Lower lobe of right lung (tissue), 2 donors: Measurements from ENCODE around the gene PLK5. TPM values are rescaled to one million over a fixed set of nuclear protein-coding genes. Genes with fewer than 3 reads are reported as not detected.

ENCODE experiments used
- ATAC-seq, 2 donors: fragments of 200-7000 bp; cut with Tn5 transposase; one replicate each; pipeline ENCODE4 v1.9.1; 2020 to 2022; ENCODE audit warnings: mild to moderate bottlenecking in 2 of 2, moderate library complexity in 2 of 2
- DNase-seq: peaks from one replicate; pipeline ENCODE4 v3.0.0-alpha.2; 2020
- H3K27ac ChIP-seq: fragments of 200-600 bp; one replicate; pipeline ENCODE4 v1.8.0; 2022
- H3K27me3 ChIP-seq: fragments of 200-600 bp; one replicate; pipeline ENCODE4 v1.8.0; 2022; ENCODE audit warnings: low read depth
- H3K36me3 ChIP-seq: fragments of 200-600 bp; one replicate; pipeline ENCODE4 v1.8.0; 2022; ENCODE audit warnings: mild to moderate bottlenecking
- H3K4me1 ChIP-seq: fragments of 200-600 bp; one replicate; pipeline ENCODE4 v1.8.0; 2022
- H3K4me3 ChIP-seq: fragments of 200-600 bp; one replicate; pipeline ENCODE4 v1.8.0; 2022; ENCODE audit warnings: mild to moderate bottlenecking
- H3K9me3 ChIP-seq: fragments of 200-600 bp; one replicate; pipeline ENCODE4 v1.8.0; 2022
- CTCF ChIP-seq: fragments of 200-600 bp; IDR thresholded peaks from one replicate; pipeline ENCODE4 v1.8.0; 2022; ENCODE audit warnings: antibody characterized with exemption, mild to moderate bottlenecking
- intact Hi-C: fragments of 100-400 bp; cut with DNase I; formaldehyde crosslinking; loops from one replicate; pipeline ENCODE4 v1.11.0; 2022
- total RNA-seq: library from RNA; stranded (reverse); fragmentation: NEBNext Ultra II Directional; extraction: Animal tissue kit (Norgen Biotek cat#: 25700); gene quantifications from one replicate; pipeline ENCODE4 v1.2.1, GENCODE V29; 2021
- donor health status: DM: no; HTN: yes; CAD: no; lungs with severe emphysema.

Gene PLK5
- total RNA-seq, 1 donor from 2014 or later, result not detected

GRCh38 chr19:1551068-1552040 lies 27.5 kb downstream of the PLK5 start:
- Histone ChIP-seq H3K4me3 (no peak overlapping the region), H3K4me1 (peaks cover under 1% of the 10 kb centered on the region), H3K36me3 (no peaks in the 10 kb centered on the region), H3K27me3 (peaks cover 4% of the 10 kb centered on the region), H3K9me3 (no peaks in the 10 kb centered on the region), H3K27ac (no peak overlapping the region)
- DNase-seq (no peak), ATAC-seq (no peak)
- TF ChIP-seq CTCF, result no peak
- intact Hi-C loops, result no loop called here

GRCh38 chr19:1553415-1553814 lies 29.5 kb downstream of the PLK5 start:
- intact Hi-C loops, result no loop called here
- Histone ChIP-seq H3K9me3 (no peaks in the 10 kb centered on the region), H3K27ac (no peak overlapping the region), H3K36me3 (no peaks in the 10 kb centered on the region), H3K4me1 (no peaks in the 10 kb centered on the region), H3K4me3 (no peak overlapping the region), H3K27me3 (no peaks in the 10 kb centered on the region)
- DNase-seq, result no peak
- no peak for ATAC-seq
- TF ChIP-seq CTCF, result no peak

DNA sequence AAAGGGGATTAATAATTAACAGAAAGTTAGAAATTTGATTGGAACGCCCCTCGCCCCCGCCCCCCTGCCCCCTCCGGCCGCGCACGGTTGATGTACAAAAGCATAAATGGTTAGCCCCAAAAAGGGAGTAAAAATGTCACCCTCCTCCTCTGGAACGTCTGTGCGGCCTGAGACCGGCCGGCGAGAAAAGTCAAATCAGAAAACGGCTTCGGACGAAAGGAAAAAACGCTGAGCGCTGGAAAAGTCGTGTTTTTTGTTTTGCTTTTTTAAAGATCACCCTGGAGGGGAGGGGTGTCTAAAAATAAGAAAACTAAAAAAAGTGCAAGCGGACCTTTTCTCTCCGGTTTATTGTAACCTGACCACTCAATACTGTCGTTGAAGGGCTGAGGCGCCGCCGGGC lies 31.1 kb downstream of the PLK5 start:
- no peaks in the 10 kb centered on the region for H3K9me3 ChIP-seq
- intact Hi-C loops, result no loop called here
- ATAC-seq (no peak), DNase-seq (no peak)
- no peak overlapping the region for H3K4me3 ChIP-seq
- H3K27me3 ChIP-seq, result no peaks in the 10 kb centered on the region
- H3K4me1 ChIP-seq, result no peaks in the 10 kb centered on the region
- TF ChIP-seq CTCF, result no peak
- no peak overlapping the region for H3K27ac ChIP-seq
- no peaks in the 10 kb centered on the region for H3K36me3 ChIP-seq

GRCh38 chr19:1555487-1556389 lies 31.9 kb downstream of the PLK5 start:
- H3K27me3 ChIP-seq, result no peaks in the 10 kb centered on the region
- no peaks in the 10 kb centered on the region for H3K9me3 ChIP-seq
- intact Hi-C loops, result no loop called here
- H3K27ac ChIP-seq, result no peak overlapping the region
- H3K4me1 ChIP-seq, result no peaks in the 10 kb centered on the region
- H3K36me3 ChIP-seq, result no peaks in the 10 kb centered on the region
- DNase-seq (no peak), ATAC-seq (no peak)
- no peak for TF ChIP-seq CTCF
- H3K4me3 ChIP-seq, result no peak overlapping the region

- no peak for TF ChIP-seq CTCF
- Histone ChIP-seq H3K36me3 (no peaks in the 10 kb centered on the region), H3K9me3 (no peaks in the 10 kb centered on the region), H3K27me3 (no peaks in the 10 kb centered on the region), H3K4me3 (no peak overlapping the region), H3K4me1 (no peaks in the 10 kb centered on the region), H3K27ac (no peak overlapping the region)
- ATAC-seq, result no peak
- intact Hi-C loops, result no loop called here
- DNase-seq, result no peak
Observed at GRCh38 chr19:1556390-1557070, 32.7 kb downstream of the PLK5 start.
